ENCODE data around the gene ACP2.

GRCh38 chr11:47295385-47295784 lies 46.8 kb upstream of the ACP2 start:
- TF ChIP-seq POLR2A (IDR thresholded peaks at IDR 0.05) (no peak), POLR2AphosphoS5 (IDR thresholded peaks at IDR 0.05) (no peak), CTCF (IDR thresholded peaks at IDR 0.05) (no peak)
